Measurements from ENCODE around the gene MYLK.
"Not testable (repeated sequence)": the region's sequence is repeated elsewhere in the genome, so short reads cannot be mapped to it uniquely, and the experiment has no call there.

The MYLK gene

GRCh38 chr3:123605789-123606234 is 278.3 kb downstream of the MYLK start:
- Histone ChIP-seq H3K4me1 (ENCODE audit: control insufficient read depth, low read depth, low read length) (no peaks in the 10 kb centered on the region), H3K36me3 (ENCODE audit: control insufficient read depth, low read depth, low read length) (no peaks in the 10 kb centered on the region), H3K27me3 (ENCODE audit: control insufficient read depth, insufficient read depth, low read length) (no peaks in the 10 kb centered on the region), H3K9me3 (ENCODE audit: control insufficient read depth, low read depth, low read length) (no peaks in the 10 kb centered on the region), H3K27ac (ENCODE audit: low read length) (no peak overlapping the region), H3K9ac (ENCODE audit: low read length) (no peak overlapping the region), H3K4me3 (ENCODE audit: low read length) (no peak overlapping the region)

DNA sequence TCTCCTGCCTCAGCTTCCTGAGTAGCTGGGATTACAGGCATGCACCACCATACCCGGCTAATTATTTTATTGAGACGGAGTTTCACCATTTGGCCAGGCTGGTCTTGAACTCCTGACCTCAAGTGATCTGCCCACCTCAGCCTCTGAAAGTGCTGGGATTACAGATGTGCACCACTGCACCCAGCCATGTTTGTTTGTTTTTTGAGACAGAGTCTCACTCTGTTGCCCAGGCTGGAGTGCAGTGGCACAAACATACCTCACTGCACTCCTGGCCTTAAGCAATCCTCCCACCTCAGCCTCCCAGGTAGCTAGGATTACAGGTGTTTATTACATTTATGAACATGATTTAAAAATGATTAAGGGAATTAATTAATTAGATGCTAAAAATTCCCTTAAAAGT is 281.0 kb downstream of the MYLK start:
- H3K9me3 ChIP-seq (ENCODE audit: control insufficient read depth, low read depth, low read length); H3K9ac ChIP-seq (ENCODE audit: low read length); H3K36me3 ChIP-seq (ENCODE audit: control insufficient read depth, low read depth, low read length); H3K4me1 ChIP-seq (ENCODE audit: control insufficient read depth, low read depth, low read length); H3K4me3 ChIP-seq (ENCODE audit: low read length); H3K27ac ChIP-seq (ENCODE audit: low read length); H3K27me3 ChIP-seq (ENCODE audit: control insufficient read depth, insufficient read depth, low read length): not testable (repeated sequence)

DNA sequence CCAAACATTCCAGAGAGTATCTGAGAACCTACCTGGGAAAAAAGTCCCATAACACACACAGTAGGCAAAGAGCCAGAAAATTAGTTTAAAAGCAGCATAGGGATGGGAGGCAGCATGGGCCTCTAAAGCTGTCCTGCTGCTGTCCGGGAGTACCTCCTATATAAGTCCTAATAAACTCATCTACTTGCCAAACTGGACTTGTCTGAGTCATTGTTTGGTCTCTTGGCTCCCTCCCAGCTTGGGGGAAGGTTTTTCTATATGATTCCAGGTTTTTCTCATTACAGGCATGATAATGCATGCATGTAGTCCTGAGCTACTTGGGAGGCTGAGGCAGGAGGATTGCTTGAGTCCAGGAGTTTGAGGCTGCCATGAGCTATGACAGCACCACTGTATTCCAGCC is 281.8 kb downstream of the MYLK start:
- H3K27me3 ChIP-seq (ENCODE audit: control insufficient read depth, insufficient read depth, low read length) = no peaks in the 10 kb centered on the region
- no peak overlapping the region for H3K4me3 ChIP-seq (ENCODE audit: low read length)
- no peaks in the 10 kb centered on the region for H3K36me3 ChIP-seq (ENCODE audit: control insufficient read depth, low read depth, low read length)
- no peak overlapping the region for H3K27ac ChIP-seq (ENCODE audit: low read length)
- no peak overlapping the region for H3K9ac ChIP-seq (ENCODE audit: low read length)
- H3K4me1 ChIP-seq (ENCODE audit: control insufficient read depth, low read depth, low read length) = no peaks in the 10 kb centered on the region
- H3K9me3 ChIP-seq (ENCODE audit: control insufficient read depth, low read depth, low read length) = no peaks in the 10 kb centered on the region

DNA sequence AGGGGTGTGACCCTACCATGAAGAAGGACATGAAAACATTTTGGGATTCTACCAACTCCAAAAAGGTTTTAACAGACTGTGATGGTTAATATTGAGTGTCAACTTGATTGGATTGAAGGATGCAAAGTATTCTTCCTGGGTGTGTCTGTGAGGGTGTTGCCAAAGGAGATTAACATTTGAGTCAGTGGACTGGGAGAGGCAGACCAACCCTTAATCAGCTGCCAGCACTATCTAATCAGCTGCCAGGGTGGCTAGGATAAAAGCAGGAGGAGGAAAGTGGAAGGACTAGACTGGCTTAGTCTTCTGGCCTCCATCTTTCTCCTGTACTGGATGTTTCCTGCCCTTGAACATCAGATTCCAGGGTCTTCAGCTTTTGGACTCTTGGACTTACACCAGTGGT is 283.3 kb downstream of the MYLK start:
- H3K4me3 ChIP-seq (ENCODE audit: low read length); H3K4me1 ChIP-seq (ENCODE audit: control insufficient read depth, low read depth, low read length); H3K27ac ChIP-seq (ENCODE audit: low read length); H3K27me3 ChIP-seq (ENCODE audit: control insufficient read depth, insufficient read depth, low read length); H3K9ac ChIP-seq (ENCODE audit: low read length); H3K9me3 ChIP-seq (ENCODE audit: control insufficient read depth, low read depth, low read length); H3K36me3 ChIP-seq (ENCODE audit: control insufficient read depth, low read depth, low read length): not testable (repeated sequence)

DNA sequence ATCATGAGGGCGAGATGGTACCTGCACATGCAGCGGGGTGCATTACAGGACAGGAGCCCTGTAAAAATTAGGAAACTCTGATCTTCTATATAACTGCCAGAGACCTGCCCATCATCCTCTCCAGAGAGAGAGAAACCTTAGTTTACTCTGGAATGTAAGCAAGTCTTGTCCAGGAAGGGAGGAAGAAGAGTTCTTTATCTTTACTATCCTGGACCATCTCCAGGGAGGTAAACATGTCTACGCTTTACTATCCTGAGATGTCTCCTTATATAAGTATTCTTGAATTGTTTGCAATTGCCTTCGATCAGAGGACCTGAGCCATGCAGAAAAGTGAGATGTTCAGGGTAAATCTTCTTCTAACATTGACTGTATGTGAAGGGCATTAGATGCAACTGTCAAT is 286.6 kb downstream of the MYLK start:
- no peaks in the 10 kb centered on the region for H3K4me1 ChIP-seq (ENCODE audit: control insufficient read depth, low read depth, low read length)
- H3K9ac ChIP-seq (ENCODE audit: low read length) = no peak overlapping the region
- H3K27me3 ChIP-seq (ENCODE audit: control insufficient read depth, insufficient read depth, low read length) = no peaks in the 10 kb centered on the region
- no peaks in the 10 kb centered on the region for H3K9me3 ChIP-seq (ENCODE audit: control insufficient read depth, low read depth, low read length)
- H3K36me3 ChIP-seq (ENCODE audit: control insufficient read depth, low read depth, low read length) = no peaks in the 10 kb centered on the region
- no peak overlapping the region for H3K27ac ChIP-seq (ENCODE audit: low read length)
- H3K4me3 ChIP-seq (ENCODE audit: low read length) = no peak overlapping the region

- peaks cover 6% of the 10 kb centered on the region for H3K9me3 ChIP-seq (ENCODE audit: control insufficient read depth, low read depth, low read length)
- H3K36me3 ChIP-seq (ENCODE audit: control insufficient read depth, low read depth, low read length) = no peaks in the 10 kb centered on the region
- H3K9ac ChIP-seq (ENCODE audit: low read length) = no peak overlapping the region
- no peak overlapping the region for H3K4me3 ChIP-seq (ENCODE audit: low read length)
- no peak overlapping the region for H3K27ac ChIP-seq (ENCODE audit: low read length)
- H3K4me1 ChIP-seq (ENCODE audit: control insufficient read depth, low read depth, low read length) = no peaks in the 10 kb centered on the region
- H3K27me3 ChIP-seq (ENCODE audit: control insufficient read depth, insufficient read depth, low read length) = no peaks in the 10 kb centered on the region
Measured at GRCh38 chr3:123595396-123596180, 288.5 kb downstream of the MYLK start.

DNA sequence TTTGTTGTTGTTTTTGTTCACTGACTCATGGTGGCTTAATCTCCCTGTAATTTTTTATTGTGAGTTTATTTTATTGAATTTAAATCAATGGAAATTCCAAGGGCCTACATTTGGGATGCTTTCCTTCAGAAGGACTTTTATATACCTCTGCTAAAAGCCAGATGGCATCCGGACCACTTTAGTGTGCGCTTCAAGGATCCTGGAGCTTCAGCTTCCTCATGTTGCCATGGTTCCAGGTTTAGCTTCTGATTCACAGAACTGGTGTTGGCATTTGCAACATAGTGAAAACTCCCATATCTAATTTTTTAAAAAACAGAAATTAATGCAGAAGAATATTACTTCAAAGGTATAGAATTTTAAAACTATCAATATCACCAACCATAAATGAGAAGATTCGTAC is 290.8 kb downstream of the MYLK start:
- H3K27ac ChIP-seq (ENCODE audit: low read length) = no peak overlapping the region
- no peaks in the 10 kb centered on the region for H3K4me1 ChIP-seq (ENCODE audit: control insufficient read depth, low read depth, low read length)
- no peak overlapping the region for H3K9ac ChIP-seq (ENCODE audit: low read length)

GRCh38 chr3:123590685-123591450 is 293.3 kb downstream of the MYLK start:
- no peaks in the 10 kb centered on the region for H3K36me3 ChIP-seq (ENCODE audit: control insufficient read depth, low read depth, low read length)

More for the DNA sequence above, 290.8 kb downstream of the MYLK start:
- Histone ChIP-seq H3K4me3 (ENCODE audit: low read length) (no peak overlapping the region), H3K36me3 (ENCODE audit: control insufficient read depth, low read depth, low read length) (no peaks in the 10 kb centered on the region), H3K9me3 (ENCODE audit: control insufficient read depth, low read depth, low read length) (peaks cover 8% of the 10 kb centered on the region), H3K27me3 (ENCODE audit: control insufficient read depth, insufficient read depth, low read length) (no peaks in the 10 kb centered on the region)

GRCh38 chr3:123587401-123587800 is 296.7 kb downstream of the MYLK start:
- peaks cover 9% of the 10 kb centered on the region for H3K4me1 ChIP-seq (ENCODE audit: control insufficient read depth, low read depth, low read length)
- no peak overlapping the region for H3K27ac ChIP-seq (ENCODE audit: low read length)
- H3K9me3 ChIP-seq (ENCODE audit: control insufficient read depth, low read depth, low read length) = peaks cover 8% of the 10 kb centered on the region
- no peaks in the 10 kb centered on the region for H3K36me3 ChIP-seq (ENCODE audit: control insufficient read depth, low read depth, low read length)
- H3K9ac ChIP-seq (ENCODE audit: low read length) = no peak overlapping the region
- H3K27me3 ChIP-seq (ENCODE audit: control insufficient read depth, insufficient read depth, low read length) = no peaks in the 10 kb centered on the region
- H3K4me3 ChIP-seq (ENCODE audit: low read length) = no peak overlapping the region

More at GRCh38 chr3:123590685-123591450, 293.3 kb downstream of the MYLK start:
- H3K27me3 ChIP-seq (ENCODE audit: control insufficient read depth, insufficient read depth, low read length) = no peaks in the 10 kb centered on the region
- H3K27ac ChIP-seq (ENCODE audit: low read length) = no peak overlapping the region
- H3K9me3 ChIP-seq (ENCODE audit: control insufficient read depth, low read depth, low read length) = peaks cover 8% of the 10 kb centered on the region
- H3K4me3 ChIP-seq (ENCODE audit: low read length) = no peak overlapping the region
- peaks cover 4% of the 10 kb centered on the region for H3K4me1 ChIP-seq (ENCODE audit: control insufficient read depth, low read depth, low read length)
- H3K9ac ChIP-seq (ENCODE audit: low read length) = no peak overlapping the region

DNA sequence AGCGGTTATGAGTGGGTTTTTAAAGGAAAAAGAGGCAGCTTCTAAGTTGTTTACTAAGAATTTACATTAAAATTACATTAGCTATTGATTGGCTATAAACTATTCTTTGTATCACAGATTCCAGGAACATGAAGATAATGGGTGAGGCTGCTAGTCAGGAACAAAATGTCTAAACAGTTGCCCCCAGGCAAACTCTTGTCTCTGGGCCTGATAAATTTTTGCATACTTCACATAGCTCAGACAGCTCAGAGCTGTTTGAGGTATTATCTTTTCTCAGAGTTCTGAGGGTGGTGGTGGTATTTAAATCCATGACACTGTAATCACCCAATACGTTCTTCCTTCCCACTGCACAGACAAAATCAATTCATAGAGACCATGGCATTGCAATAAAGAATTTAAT is 297.2 kb downstream of the MYLK start:
- Histone ChIP-seq H3K27ac (ENCODE audit: low read length) (no peak overlapping the region), H3K4me1 (ENCODE audit: control insufficient read depth, low read depth, low read length) (peaks cover 9% of the 10 kb centered on the region), H3K9ac (ENCODE audit: low read length) (no peak overlapping the region), H3K27me3 (ENCODE audit: control insufficient read depth, insufficient read depth, low read length) (no peaks in the 10 kb centered on the region), H3K36me3 (ENCODE audit: control insufficient read depth, low read depth, low read length) (no peaks in the 10 kb centered on the region), H3K4me3 (ENCODE audit: low read length) (no peak overlapping the region), H3K9me3 (ENCODE audit: control insufficient read depth, low read depth, low read length) (peaks cover 8% of the 10 kb centered on the region)

GRCh38 chr3:123586131-123586530 is 298.0 kb downstream of the MYLK start:
- no peaks in the 10 kb centered on the region for H3K27me3 ChIP-seq (ENCODE audit: control insufficient read depth, insufficient read depth, low read length)
- peak overlapping the region; percentile 93 for H3K27ac ChIP-seq (ENCODE audit: low read length)

More at GRCh38 chr3:123586131-123586530, 298.0 kb downstream of the MYLK start:
- Histone ChIP-seq H3K9me3 (ENCODE audit: control insufficient read depth, low read depth, low read length) (peaks cover 7% of the 10 kb centered on the region), H3K4me1 (ENCODE audit: control insufficient read depth, low read depth, low read length) (peaks cover 9% of the 10 kb centered on the region), H3K9ac (ENCODE audit: low read length) (peak overlapping the region; percentile 82), H3K36me3 (ENCODE audit: control insufficient read depth, low read depth, low read length) (peaks cover 3% of the 10 kb centered on the region), H3K4me3 (ENCODE audit: low read length) (peak overlapping the region; percentile 88)
